Heart left ventricle (tissue), 13 donors: ENCODE results near the gene DSCAML1.

ENCODE experiments used
- POLR2A ChIP-seq, 2 donors: fragments of 450-650 bp; IDR thresholded peaks; one replicate each; pipeline ENCODE4 v1.6.1; 2017; ENCODE audit warnings: antibody characterized with exemption in 2 of 2, mild to moderate bottlenecking in 2 of 2, moderate library complexity in 2 of 2
- TF ChIP-seq, protein P1 (sequence below), 12 donors: fragments of 200-600 bp; sonication (generic) in 4 of 12; IDR thresholded peaks; one replicate each; pipeline versions ENCODE4 v1.5.0 to v1.8.0; 2018 to 2022; ENCODE audit warnings: antibody characterized with exemption in 12 of 12, mild to moderate bottlenecking in 5 of 12
- donor health status: ischemic (EF 13 %, LVEDD 7.1; RV severe dilation, severe dysfunction).
- donor health status: DM: no; HTN: yes; CAD: no.
- donor health status: DM: no; HTN: no; CAD: no.
- donor health status: ischemic (EF 25% LVEDD 6.9; RV normal size, moderate dysfunction).
- donor health status: ischemic (EF 25% LVEDD 5.7; RV mildly dilated, moderate dysfunction).
- donor health status: ischemic (EF 35%, LVEDD 5.7; RV mildly dilated, moderate dysfunction).
- donor health status: nonischemic (EF 11% LVEDD 7.7; RV severe dilation, severe dysfunction).
- donor health status: DM: yes; HTN: yes; CAD: no.
- donor health status: PGD.
- donor health status: ischemic (EF 29% LVEDD 5.4; RV normal size, mild dysfunction).
- donor health status: nonischemic (EF 23%, LVEDD 6.1; RV moderate dilation, normal function).

DNA sequence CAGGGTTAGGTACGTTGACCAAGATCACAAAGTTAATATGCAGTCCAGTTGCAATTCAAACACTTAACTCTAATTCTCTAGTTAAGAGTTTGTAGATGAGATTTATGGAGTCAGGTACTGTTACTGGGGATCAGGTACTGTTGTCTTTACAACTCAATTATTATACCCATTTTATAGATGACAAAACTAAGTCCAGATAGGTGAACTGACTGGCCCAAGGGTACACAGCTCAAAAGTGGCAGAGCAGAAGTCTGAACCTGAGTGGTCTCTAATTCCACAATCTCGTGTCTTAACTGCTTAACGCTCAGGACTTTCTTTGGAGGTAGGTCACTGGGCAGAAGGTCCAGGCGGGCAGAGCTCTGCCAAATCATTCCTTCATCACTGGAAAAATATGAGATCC is 77.5 kb downstream of the DSCAML1 start:
- no peak for TF ChIP-seq POLR2A (IDR thresholded peaks at IDR 0.05)
- TF ChIP-seq, protein P1, sequence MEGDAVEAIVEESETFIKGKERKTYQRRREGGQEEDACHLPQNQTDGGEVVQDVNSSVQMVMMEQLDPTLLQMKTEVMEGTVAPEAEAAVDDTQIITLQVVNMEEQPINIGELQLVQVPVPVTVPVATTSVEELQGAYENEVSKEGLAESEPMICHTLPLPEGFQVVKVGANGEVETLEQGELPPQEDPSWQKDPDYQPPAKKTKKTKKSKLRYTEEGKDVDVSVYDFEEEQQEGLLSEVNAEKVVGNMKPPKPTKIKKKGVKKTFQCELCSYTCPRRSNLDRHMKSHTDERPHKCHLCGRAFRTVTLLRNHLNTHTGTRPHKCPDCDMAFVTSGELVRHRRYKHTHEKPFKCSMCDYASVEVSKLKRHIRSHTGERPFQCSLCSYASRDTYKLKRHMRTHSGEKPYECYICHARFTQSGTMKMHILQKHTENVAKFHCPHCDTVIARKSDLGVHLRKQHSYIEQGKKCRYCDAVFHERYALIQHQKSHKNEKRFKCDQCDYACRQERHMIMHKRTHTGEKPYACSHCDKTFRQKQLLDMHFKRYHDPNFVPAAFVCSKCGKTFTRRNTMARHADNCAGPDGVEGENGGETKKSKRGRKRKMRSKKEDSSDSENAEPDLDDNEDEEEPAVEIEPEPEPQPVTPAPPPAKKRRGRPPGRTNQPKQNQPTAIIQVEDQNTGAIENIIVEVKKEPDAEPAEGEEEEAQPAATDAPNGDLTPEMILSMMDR (IDR thresholded peaks at IDR 0.05): no peak
